Choroid plexus epithelial cell (primary cell): ENCODE measurements around the gene BGN.
A peak's percentile ranks its signal among the peaks of the same experiment; 100 is the strongest.

ENCODE experiments used
- DNase-seq: peaks from one replicate; pipeline ENCODE4 v3.0.0-alpha.2; 2010; ENCODE audit warnings: low read depth
- H3K4me3 ChIP-seq: 2 replicates; pipeline ENCODE4 v1.5.1; 2011; ENCODE audit warnings: low read depth, mild to moderate bottlenecking, control low read depth, low read length, moderate library complexity
- TF ChIP-seq, protein P1 (sequence below): conservative IDR thresholded peaks from 2 replicates; pipeline ENCODE4 v1.5.1; 2011; ENCODE audit warnings: low read depth, mild to moderate bottlenecking, control low read depth, inconsistent platforms, low read length, moderate library complexity

Gene BGN

DNA sequence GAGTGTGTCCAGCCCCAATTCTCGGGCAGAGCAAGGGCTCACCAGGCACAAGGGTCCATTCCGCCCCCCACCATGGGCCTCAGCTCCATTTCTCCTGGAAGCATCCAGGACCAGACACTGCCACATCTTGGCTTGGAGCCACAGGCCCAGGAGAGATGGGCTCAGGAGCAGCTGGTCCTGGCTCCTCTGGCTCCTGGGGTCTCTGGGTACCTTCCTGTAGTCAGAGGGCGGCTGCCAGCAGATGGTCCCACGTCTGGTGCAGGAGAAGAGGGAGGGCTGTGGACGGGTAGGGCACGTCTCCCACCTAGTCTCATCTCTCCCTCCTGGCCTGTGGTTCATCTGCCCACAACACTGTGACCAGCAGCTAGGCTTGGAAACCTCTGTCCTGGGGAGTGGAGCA lies 30.7 kb downstream of the BGN start:
- H3K4me3 ChIP-seq = no peak overlapping the region
- TF ChIP-seq, protein P1, sequence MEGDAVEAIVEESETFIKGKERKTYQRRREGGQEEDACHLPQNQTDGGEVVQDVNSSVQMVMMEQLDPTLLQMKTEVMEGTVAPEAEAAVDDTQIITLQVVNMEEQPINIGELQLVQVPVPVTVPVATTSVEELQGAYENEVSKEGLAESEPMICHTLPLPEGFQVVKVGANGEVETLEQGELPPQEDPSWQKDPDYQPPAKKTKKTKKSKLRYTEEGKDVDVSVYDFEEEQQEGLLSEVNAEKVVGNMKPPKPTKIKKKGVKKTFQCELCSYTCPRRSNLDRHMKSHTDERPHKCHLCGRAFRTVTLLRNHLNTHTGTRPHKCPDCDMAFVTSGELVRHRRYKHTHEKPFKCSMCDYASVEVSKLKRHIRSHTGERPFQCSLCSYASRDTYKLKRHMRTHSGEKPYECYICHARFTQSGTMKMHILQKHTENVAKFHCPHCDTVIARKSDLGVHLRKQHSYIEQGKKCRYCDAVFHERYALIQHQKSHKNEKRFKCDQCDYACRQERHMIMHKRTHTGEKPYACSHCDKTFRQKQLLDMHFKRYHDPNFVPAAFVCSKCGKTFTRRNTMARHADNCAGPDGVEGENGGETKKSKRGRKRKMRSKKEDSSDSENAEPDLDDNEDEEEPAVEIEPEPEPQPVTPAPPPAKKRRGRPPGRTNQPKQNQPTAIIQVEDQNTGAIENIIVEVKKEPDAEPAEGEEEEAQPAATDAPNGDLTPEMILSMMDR = no peak

DNA sequence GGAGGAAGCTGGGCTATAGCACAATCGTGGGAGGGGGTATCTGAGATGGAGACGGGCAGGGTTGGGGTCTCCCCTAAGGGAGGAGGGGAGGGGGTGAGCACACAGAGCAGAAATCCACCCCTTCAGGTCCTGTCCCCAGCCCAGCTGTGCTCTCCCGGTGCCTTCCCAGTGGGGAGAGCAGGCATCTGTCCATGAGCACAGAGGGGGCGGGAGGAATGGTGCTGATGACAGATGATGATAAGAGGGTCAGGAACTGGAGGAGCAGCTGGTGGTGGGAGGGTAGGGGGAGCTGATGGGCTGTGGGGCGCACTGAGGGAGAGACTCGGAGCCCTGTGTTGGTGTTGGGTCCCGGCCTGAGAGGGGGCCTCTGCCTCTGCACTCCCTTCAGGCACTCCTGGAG lies 31.3 kb downstream of the BGN start:
- no peak for DNase-seq
- H3K4me3 ChIP-seq = no peak overlapping the region
- TF ChIP-seq, protein P1 = no peak

More for the DNA sequence above, 30.7 kb downstream of the BGN start:
- DNase-seq = no peak

DNA sequence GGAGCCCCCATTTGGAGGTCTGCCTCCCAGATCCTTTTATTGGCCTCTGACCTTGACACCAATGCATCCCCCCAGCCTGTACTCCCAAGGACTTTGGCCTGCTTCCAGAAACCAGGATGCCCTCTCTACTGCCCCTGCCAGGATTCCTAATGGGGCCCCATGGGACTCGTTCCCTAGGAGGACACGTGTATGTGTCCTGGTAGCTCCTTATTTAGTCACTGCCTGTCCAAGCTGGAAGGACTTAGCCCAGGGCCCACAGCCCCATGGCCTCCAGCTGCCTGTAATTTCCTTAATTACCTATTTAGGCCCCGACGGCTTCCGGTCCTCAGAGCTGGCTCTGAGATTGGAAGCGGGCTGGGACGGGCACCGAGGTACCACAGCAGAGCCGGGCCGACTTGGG lies 32.0 kb downstream of the BGN start:
- DNase-seq = no peak
- no peak overlapping the region for H3K4me3 ChIP-seq
- TF ChIP-seq, protein P1 = no peak

DNA sequence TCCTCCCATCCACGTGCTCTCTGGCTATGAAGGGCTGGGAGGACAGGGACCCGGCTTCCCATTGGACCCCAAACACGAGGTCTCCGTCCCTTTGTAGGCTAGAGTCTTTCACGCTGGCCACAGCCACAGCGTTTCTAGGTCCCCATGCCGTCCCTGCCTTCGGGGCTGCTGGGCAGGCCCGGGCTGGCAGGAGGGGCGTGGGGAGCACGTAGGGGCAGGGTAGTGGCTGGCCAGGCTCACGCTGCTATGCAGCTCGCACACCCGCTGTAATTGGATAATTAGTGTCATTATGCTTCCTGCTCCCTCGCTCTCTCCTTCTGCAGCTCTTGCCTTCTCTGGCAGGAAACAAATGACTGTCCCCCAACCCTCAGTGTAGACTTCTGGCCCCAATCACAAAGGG lies 32.4 kb downstream of the BGN start:
- no peak overlapping the region for H3K4me3 ChIP-seq
- no peak for DNase-seq
- TF ChIP-seq, protein P1 = no peak

DNA sequence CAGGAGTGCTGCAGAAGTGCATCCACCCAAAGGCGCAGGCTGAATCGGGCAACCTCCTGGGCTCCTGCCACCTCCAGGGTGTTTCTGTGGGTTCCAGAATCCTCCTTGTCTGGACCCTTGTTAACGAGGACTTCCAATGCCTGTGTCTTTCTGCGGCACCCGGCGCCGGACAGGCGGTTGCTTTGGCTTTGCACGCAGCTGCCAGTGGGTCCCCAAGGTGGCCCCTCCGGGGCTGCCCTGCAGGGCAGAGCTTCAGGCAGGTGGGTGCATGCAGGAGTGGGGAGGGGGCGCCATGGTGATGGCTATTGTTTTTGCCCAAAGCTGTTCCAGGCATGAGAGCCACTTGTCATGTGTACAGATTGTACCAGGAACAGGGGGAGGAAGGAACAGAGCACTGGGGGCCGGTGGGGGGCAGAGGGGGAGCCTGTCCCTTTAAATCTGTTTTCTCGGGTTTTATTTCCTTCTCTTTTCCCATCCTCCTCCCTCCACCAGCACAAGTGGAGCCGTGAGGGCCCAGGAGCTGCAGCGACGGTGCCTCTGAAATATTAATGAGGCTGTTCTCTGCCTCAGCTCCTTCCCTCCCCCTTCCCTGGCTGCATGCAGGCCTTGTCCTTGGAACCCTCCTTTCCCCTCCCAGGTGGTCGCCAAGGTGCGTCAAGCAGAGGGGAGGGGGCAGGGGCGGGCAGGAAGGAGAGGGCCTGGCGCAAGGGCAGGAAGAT lies 35.8 kb downstream of the BGN start:
- no peak for DNase-seq
- no peak overlapping the region for H3K4me3 ChIP-seq
- TF ChIP-seq, protein P1 = no peak

DNA sequence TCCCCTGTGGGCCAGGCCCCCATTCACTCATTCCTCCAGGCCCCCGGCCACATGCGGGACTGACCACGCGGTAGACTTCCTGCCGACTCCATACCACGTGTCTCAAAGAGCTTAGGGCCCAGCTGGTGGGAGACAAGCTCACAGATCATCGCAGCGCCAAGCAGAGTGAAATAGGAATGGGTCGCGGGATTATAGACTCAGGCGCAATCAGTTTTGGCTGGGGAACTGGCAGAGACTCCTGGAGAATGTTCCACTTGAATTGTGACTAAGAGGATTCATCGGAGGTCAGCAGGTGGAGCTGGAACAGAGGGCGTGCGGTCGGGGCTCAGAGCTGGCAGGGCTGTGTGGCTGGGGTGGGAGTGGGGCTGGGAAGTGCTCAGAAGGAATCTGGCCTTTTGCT lies 38.3 kb downstream of the BGN start:
- DNase-seq = peak; percentile 24
- H3K4me3 ChIP-seq = no peak overlapping the region
- TF ChIP-seq, protein P1 = no peak

DNA sequence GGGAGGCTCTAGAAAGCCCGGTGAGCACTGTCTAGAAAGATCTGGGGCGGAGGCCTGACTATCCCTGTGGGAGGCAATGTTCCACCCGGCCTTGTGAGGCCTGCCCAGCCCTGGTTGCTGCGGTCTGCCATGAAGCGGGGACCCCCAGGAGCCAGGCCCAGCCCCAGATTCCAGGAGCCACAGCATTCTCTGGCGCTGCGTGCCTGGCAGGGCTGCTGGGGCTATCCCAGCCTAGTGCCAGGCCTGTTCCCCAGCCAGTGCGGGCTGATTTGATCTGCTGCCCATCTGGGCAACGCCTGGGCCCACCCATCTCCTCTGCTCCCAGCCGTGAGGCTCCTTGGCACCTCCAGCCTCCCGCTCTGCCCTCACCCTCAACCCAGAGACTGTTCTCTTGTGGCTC lies 42.3 kb downstream of the BGN start:
- TF ChIP-seq, protein P1 = no peak
- DNase-seq = no peak
- no peak overlapping the region for H3K4me3 ChIP-seq
